Stimulated activated CD8-positive, alpha-beta memory T cell treated with anti-CD3 and anti-CD28 coated beads, Interleukin-4, amount 100 ng/mL, for 24 hours (primary cell): ENCODE results near the gene GJA3.

ENCODE experiments used
- DNase-seq: peaks from one replicate; pipeline ENCODE4 v3.0.0-alpha.2; 2020; ENCODE audit warnings: low read depth

GJA3 gene

DNA sequence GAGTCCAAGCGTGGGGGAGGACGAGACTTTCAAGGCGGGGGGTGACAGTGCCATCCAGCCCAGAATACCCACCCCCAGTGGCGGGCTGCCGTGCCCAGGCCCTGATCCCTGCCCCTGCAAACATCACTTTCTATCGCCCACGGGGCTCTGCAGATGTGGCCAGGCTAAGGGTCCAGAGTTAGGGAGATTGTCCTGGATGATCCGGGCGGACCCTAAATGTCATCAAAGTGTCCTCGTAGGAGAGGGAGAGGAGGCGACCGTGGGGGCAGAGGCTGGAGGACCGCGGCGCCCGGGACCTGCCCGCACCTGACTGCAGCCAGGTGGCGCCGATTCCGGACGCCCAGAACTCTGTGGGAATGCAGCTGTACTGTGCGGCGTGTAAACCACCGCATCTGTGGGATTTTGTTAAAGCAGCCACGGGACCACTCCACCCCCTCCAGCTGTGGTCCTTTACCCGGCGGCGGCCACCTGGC is 32.4 kb downstream of the GJA3 start:
- no peak for DNase-seq

GRCh38 chr13:20127562-20128458 is 33.0 kb downstream of the GJA3 start:
- no peak for DNase-seq

DNA sequence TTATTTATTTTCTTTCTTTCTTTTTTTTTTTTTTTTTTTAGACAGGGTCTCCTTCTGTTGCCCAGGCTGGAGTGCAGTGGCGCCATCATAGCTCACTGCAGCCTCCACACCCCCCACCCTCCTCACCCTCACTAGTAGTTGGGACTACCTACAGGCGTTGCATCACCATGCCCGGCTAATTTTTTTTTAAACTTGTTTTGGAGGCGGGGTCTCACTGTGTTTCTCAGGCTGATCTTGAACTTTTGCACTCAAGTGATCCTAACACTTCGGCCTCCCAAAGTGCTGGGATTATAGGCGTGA is 33.6 kb downstream of the GJA3 start:
- DNase-seq: no peak

- DNase-seq: no peak
These were observed 34.2 kb downstream of the GJA3 start for GRCh38 chr13:20126541-20127261.

GRCh38 chr13:20125783-20126165 is 35.1 kb downstream of the GJA3 start:
- DNase-seq: no peak

- DNase-seq: no peak
These were observed 35.6 kb downstream of the GJA3 start for GRCh38 chr13:20125129-20125782.

- no peak for DNase-seq
These were observed 36.5 kb downstream of the GJA3 start for GRCh38 chr13:20124303-20124702.

GRCh38 chr13:20121159-20121525 is 39.7 kb downstream of the GJA3 start:
- no peak for DNase-seq

DNA sequence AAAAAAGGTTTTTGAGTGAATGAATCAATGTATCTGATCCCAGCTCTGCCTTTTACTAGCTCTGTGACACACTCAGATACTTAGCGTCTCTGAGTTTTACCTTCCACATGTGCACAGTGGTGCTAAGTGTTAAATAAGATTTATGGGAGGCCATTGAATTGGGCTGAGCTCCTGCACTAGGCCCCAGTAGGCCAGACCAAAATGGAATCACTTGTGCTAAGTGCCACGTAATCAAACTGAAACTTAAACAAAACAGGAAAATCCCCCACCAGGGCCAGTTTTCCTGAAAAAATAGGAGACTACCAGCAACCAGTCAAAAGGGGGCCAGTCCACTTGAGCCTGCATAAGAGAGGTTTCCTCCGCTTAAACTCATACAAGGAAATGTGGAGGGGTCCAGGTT is 40.9 kb downstream of the GJA3 start:
- no peak for DNase-seq

GRCh38 chr13:20118268-20119140 is 42.3 kb downstream of the GJA3 start:
- DNase-seq: no peak

- DNase-seq: no peak
These were observed 44.6 kb downstream of the GJA3 start for GRCh38 chr13:20116213-20116612.

- no peak for DNase-seq
These were observed 46.7 kb downstream of the GJA3 start for GRCh38 chr13:20114066-20114610.

DNA sequence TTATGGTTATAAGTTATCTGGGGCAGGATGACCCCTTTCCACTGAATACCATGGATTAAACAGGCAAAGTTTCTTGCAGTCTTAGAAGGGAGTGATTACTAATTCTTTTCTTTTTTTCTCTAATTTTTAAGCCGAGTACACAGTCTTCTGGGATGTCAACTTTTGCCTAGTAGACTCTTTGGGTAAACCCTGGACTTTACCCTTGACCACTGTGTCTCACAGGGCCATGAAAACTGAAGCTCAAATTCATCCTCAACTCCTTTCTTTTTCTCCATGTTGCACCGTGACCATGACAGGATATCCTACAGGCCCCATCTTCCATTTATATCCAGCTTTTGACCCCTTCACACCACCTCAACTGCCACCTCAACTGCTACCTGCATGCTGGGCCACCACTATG is 51.8 kb downstream of the GJA3 start:
- no peak for DNase-seq

DNA sequence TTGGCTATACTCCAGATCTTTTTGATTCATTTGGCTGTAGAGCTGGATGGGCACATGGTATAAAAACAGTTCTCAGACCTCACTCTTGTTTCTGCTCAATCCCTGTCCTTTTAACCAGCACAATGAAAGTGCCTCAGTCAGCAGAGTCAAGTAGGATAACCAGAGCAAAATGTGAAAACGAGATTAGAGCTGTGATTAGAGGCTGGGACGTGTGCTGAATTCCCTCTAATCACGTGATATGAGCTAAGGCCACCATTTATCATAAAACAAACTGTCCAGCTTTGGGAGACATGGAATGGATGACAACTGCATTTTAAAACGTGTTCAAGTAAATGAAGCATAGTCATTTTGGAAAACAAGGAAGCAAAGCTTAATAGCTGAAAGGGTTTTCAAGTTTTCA is 54.1 kb downstream of the GJA3 start:
- no peak for DNase-seq

DNA sequence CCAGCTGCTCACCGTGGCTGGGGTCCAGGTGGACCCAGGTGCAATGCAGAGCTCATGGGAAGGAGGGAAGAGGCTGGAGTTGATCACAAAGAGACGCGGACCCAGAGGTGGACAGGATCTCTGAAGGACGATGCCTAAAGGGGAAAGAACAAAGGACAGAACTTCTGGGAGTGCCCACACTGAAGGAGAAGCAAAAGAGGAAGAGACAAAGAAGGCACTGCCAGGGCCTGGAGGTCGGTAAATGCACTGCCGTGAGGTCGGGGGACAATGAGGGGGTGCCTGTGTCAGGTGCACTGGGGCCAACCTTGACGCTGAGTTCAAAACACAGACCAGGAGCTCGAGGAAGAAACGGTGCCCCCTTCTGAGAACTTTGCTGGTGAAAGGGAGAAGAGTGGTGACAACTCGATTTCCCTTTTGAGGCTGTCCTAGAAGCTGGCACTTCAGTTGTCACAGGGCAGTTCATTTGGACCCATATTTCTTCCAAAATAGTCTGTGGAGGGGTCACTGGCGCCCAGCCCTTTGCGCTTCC is 55.6 kb downstream of the GJA3 start:
- no peak for DNase-seq

- no peak for DNase-seq
These were observed 58.2 kb downstream of the GJA3 start for GRCh38 chr13:20102525-20103180.

GRCh38 chr13:20101467-20102316 is 59.2 kb downstream of the GJA3 start:
- DNase-seq: no peak

DNA sequence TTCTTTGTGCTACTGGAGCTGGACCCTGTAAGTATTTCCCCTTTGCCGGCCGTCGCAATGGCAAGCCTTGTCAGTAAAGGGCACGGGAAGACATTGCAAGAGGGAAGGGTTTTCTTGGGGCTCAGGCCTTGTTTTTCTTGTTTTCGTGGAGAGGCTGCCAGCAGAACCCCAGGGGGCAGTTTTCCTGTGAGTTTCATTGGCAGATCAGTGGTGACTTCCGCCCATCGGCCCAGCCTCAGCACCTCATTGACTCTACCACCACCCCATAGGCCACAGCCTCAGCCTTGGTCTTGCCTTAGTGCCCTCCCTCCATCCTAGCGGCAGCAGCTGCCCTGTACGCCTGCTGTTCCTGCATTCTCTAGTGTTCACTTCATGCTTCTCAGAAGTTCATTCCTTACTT is 61.5 kb downstream of the GJA3 start:
- DNase-seq: no peak

DNA sequence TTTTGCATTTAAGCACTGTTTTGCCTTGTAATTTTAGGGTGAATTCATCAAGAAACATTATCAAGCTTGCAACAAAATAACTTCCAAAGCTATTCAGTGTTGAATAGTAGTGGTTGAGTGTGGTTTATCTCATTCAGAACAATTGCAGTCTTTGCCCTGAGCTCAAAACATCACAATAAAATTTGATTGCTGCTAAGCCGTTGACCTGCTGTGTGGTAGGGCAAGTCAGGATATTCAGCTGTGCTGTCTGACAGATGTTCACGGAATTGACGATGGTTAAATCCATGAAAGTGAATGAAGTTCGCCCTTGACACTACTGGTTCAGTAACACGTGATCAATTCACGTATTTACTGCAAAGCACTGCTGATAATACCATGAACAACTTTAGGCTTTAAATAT is 66.9 kb downstream of the GJA3 start:
- DNase-seq: no peak

DNA sequence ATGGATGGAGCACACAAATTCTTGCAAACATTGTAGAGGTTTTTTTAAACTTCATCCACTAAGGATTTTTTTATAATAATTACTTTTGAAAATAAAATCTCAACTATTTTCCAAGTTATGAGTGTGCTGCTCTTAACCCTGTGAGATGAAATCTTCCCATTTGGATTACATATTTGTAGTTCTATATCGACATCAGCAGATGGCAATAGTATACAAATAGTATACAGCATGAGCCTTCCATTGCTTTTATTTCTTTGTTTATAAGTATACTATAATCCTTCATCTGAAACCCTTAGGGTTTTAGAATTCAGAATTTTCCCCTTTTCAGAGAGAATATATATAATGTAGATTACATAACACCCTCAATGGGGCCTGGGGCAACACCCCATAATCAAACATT is 70.5 kb downstream of the GJA3 start:
- no peak for DNase-seq
